GM19328 (cell line): ENCODE measurements around the gene SEMA3B.

Source experiments
- ATAC-seq: cut with Tn5 transposase; IDR thresholded peaks from one replicate; pipeline ENCODE4 v1.9.1; 2021; ENCODE audit warnings: mild to moderate bottlenecking, moderate library complexity; ENCODE audit not compliant: unreplicated experiment

SEMA3B gene

GRCh38 chr3:50292159-50293078 lies 23.5 kb downstream of the SEMA3B start, which contains the start of gene IFRD2:
Gene IFRD2, minus strand, starts transcription at chr3:50292429. Its CDS starts 155 bp downstream, at chr3:50292274.
- ATAC-seq: peak; percentile 97

DNA sequence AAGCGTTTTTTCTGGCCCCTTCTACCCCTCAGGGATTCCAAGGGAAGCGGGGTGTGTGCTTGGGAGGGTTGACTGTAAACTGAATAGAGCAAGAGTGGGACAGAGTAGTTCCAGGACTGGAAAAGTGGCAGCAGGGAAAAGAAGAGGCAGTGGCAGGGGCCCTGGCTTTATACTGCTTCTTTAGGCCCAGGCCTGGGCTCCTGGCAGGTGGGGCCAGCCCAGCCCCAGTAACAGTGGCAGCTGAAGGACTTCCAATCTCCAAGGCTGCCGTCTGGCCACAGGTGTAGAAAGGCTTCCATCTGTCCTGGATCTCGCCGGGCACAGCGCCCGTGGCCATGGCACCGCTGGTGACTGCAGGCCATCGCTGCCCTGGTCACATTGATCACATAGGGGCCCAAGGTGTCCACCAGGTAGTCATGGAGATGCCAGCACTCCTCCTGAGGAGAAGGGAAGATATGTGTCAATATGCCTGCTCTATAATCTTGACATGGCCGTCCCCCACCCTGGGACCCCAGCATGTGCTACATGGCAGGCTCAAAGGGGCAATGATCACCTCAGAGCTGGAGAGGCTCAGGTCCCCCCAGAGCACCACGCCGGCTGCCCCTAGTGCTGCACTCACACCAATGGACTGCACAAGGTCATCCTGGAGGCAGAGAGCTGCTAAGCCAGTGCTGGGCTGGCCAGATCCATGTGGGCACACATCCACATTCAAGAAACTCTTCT lies 24.3 kb downstream of the SEMA3B start:
- ATAC-seq: no peak

DNA sequence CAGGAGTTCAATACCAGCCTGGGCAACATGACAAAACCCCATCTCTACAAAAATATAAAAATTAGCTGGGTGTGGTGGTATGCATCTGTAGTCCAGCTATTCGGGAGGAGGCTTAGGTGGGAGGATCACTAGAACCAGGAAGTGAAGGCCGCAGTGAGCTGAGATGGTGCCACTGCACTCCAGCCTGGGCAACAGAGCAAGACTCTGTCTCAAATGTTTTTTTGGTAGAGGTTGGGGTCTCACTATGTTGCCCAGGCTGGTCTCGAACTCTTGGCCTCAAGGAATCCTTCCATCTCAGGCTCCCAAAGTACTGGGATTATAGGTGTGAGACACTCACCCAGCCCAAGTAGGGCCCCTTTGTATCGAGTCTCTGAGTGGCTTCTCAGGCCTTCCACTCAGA lies 25.1 kb downstream of the SEMA3B start:
- no peak for ATAC-seq

DNA sequence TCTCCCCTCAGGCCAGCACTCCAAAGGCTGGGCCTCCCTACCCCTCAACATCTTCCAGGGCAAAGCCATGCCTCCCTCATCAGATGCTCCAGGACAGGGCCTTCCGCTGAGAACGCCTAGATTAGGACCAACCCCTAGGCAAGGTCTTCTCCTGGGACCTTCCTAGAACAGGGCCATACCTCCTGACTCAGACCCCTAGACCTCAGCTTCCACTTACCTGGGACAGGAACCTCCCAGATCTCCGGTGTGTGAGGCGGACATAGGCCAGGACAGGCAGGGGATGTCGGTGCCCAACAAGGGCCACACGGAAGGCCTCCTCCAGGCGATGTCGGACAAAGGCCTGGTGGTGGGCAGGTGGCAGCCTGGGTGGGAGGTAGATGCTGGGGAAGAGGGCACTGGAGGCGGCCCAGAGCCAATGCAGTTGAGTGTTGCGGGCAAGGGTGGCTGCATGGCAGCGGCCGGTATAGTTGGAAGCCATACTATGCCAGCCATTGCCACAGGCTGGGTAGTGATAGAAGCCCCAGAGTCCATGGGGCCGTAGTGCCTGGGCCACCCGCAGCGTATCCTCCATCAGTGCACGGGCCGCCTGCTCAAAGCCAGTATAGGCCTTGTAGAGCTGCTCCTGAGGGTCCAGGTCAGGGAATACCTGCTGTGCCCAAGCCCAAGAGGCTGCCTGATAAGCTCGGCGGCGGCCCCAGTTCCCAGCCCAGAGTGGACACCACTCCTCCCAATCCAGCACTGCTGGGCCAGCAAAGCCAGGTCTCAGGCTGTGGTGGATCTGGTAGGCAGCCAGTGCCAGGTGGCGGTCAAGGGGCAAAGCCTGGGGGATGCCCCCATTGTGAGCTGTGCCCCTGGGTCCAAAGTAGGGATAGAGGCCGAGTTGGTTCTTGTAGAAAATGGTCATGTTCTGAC lies 25.8 kb downstream of the SEMA3B start:
- no peak for ATAC-seq

GRCh38 chr3:50295553-50296431 lies 26.8 kb downstream of the SEMA3B start:
- ATAC-seq: no peak

GRCh38 chr3:50296721-50297383 lies 27.9 kb downstream of the SEMA3B start:
- no peak for ATAC-seq

GRCh38 chr3:50297384-50297775 lies 28.4 kb downstream of the SEMA3B start:
- ATAC-seq: no peak

DNA sequence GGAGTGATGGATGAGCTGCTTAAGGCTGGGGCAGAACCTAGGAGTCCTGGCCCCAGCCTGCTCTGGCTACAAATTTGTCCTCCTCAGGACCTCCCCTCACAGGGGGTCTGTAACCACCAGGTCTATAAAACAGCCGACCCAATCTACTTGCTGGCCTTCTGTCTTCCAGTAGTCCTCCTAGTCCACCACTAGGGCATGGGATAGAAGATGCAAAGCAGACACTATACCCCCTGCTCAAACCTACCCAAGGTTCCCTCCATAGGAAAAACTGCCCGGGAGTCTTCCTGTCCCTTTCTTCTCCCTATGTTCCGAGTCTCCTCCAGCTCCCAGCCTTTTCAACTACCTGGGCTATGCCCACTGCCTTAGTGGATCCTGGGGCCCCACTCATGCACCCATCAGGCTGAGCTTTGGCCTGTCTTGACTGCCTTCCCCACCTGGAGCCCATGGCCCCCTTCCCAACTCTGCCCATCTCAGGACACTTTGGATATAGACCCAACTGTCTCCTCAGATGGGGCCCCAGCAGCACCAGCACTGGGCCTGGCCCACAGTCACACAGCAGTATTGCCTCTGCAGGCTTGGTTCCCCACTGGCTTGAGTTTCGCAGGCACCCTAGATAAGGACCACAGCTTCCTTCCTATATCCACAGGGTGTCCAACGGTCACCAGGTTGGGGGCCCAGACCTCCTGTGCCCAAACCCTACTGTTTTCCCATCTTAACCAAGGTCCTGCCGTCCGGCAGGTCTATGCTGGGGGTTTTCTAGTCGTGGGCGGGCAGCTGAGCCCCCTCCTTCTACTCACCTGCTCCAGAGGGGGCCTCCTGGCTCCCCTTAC lies 29.2 kb downstream of the SEMA3B start:
- ATAC-seq: no peak

DNA sequence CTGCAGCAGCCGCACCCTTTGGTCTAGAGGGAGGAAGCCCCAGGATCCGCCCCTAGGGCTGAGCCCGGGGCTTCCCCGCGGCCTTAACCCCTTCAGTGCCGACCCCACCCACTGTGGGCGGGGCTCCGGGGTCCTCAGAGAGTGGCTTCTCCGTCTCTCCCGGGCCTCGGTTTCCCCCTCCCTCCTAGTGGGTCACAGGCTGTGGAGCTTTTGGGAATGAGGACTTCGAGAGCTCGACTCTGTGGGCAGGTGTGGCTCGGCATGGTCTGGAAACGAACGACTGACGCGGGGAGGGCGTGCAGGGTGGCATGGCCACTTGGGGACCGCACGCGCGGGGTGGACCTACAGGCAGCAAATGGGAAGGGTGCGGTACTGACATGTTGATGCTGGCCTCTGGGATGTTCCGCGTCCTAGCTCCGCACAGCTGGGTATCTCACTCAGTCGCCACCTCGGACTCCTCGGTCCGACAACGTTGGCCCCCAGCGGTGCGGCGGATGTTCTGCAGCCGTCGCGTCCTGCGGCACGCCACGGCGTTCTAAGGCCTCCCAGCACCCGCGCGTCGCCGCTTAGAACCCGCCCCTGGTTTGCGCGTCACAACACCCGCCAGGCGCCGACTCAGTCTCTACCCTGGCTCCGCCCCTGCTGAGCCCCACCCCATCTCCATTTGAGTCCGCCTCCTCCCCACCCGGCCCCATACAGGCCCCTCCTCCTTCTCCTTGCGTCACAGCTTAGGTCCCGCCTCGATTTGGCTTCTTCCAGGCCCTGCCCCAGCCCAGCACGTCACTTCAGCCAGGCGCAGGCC lies 30.1 kb downstream of the SEMA3B start, which contains the start of the genes HYAL3 and NAA80:
TSS of gene HYAL3 (minus strand) at position 570 of the 802 bp plus-strand sequence. CDS start 3,803 bp downstream, outside the sequence.
TSS of gene NAA80 (minus strand) at position 570 of the 802 bp plus-strand sequence. CDS start 1,942 bp downstream, outside the sequence.
- ATAC-seq: peak; percentile 86

DNA sequence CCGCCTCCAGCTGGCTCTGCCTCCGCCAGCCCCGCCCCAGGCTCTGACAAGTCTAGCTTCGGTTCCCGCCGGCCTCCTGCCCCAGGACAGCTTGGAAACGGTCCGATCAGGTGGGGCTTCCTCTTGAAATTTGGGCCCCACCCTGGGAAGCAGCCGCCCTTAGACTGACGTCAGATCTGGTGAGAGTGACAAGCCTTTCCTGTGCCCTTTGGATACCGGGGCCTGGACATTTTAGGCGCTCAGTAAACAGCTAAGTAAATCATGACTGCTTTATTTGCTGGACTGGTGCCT lies 30.6 kb downstream of the SEMA3B start:
- ATAC-seq: no peak

DNA sequence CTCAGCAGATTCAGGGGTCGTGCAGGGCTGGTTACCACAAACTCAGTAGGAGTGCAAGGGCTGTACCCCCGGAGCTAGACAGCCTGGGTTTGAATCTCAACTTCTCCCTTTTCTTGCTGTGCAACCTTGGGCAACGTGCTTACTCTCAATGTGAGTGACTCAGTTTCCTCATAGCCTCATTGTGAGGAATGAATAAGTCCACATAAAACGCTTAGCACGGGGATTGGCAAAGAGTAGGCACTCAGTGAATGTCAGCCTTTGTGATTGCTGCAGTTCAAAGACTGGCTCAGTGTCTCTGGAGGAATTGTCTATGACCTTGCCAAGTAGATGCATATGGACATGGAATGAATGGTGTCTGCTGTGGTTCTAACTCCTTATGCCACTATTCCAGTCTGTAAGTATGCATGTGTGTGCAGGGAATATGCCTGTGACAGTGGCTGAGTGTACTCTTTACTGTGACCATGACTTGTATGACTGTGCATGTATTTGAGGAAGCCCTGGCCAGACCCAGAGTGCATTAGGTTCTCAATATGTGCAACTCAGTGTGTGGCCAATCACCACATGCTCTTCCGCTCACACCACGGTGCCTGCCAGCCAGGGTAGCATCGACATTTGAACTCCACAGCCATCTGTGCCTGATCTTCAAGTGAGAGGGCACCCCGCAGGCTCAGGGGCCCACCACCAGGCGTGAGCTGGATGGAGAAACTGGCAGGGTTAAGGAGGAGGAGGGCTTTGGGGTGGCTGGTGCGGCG lies 31.2 kb downstream of the SEMA3B start:
- no peak for ATAC-seq

DNA sequence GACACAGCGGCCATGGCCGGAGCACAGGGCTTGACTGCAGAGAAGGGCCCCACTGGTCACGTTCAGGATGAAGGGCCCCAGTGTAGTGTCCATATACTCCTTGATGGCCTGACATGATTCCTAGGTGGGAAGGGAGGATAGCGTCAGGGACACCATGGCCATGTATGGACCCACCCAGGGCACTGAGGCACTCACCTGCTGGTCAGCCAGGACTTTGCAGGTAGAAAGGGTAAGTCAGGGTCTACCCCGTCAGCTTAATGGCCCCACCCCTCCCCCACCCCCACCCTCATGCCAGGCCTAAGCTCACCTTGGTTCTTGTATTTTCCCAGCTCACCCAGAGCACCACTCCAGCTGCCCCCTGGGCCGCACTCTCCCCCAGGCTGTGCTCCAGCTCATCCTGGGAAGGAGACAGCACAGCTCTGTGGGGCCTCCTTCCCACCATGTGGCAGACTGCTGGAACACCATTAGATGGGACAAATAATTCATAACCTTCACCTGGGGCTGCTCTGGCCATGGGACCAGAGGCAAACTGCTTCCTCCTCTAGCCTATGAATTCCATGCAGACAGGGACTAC lies 31.8 kb downstream of the SEMA3B start:
- ATAC-seq: no peak

GRCh38 chr3:50302095-50303012 lies 33.4 kb downstream of the SEMA3B start:
- no peak for ATAC-seq

DNA sequence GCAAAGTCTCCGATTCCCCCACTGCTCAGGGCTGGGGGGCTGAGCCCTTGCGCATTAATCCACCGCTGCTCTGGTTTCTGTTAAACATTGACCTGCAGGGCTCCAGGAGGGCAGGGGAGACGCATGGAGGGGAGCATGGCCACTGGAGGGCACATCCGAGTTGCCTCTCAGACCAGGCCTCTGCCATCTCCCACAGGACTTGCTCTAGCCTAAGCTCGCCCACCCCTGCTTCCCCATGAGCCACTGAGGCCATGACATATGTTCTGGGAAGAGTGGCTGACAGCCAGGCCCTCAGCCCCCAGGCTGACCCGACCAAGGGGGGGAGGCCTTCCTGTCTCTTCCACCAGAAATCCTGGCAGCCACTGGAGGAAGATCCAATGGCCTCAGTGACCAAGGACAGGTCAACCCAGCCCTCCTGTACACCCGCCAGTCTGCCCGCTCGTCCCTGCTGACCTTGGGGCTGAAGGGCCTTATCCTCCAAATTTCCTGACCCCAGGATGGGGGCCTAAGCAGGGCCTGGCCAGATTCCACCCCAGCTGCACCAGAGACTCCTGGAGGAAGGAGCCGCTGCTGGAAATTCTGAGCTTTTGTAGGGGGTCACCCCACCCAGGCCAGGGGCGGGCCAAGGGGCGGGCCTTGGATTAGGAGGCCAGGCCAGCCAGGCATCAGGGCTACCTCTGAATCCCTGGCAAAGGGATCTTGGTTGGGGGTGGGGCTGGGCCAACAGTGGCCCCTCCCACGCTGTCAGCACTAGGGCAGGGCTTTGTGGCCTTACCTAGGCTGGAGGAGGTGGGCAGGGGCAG lies 34.3 kb downstream of the SEMA3B start, which contains the start of gene HYAL1:
TSS of gene HYAL1 (minus strand) at position 562 of the 803 bp plus-strand sequence. CDS start 618 bp downstream, outside the sequence.
- ATAC-seq: no peak

DNA sequence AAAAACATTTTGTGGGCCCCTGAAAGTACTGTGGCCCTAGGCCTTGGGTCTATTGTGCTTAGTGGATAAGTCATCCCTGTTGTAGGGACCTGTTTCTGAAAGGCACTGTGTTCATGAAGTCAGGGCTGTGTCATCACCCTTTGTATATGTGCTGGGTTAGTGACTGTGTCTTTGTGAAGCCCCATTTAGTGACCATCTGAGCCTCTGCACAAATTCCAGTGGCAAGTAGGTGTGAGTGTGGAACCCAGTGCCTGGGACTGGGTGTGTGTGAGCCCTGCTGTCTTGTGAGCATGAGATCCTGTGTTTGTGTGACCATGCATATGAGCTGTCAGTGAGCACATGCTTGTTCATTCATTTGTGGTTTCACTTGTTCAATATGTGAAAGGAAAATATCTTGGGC lies 35.7 kb downstream of the SEMA3B start:
- ATAC-seq: no peak
